AG10803 (cell line): ENCODE data around the gene P2RY8.

ENCODE experiments used
- DNase-seq: peaks from one replicate; pipeline ENCODE4 v3.0.0; 2010; ENCODE audit warnings: low read depth
- H3K4me3 ChIP-seq: 2 replicates; pipeline ENCODE4 v1.5.1; 2011; ENCODE audit warnings: mild to moderate bottlenecking, low read length, control low read depth
- CTCF ChIP-seq: conservative IDR thresholded peaks from 2 replicates; pipeline ENCODE4 v1.5.1; 2011; ENCODE audit warnings: mild to moderate bottlenecking, low read length, control low read depth, inconsistent platforms

Gene P2RY8

GRCh38 chrX:1443496-1444075, 93.4 kb downstream of the P2RY8 start:
- TF ChIP-seq CTCF: no peak
- H3K4me3 ChIP-seq: no peak overlapping the region
- DNase-seq: no peak

- DNase-seq: no peak
- no peak overlapping the region for H3K4me3 ChIP-seq
- TF ChIP-seq CTCF: no peak
Measured at GRCh38 chrX:1442724-1443367, 94.1 kb downstream of the P2RY8 start.

- no peak for DNase-seq
- H3K4me3 ChIP-seq: no peak overlapping the region
- TF ChIP-seq CTCF: no peak
Measured at GRCh38 chrX:1442016-1442665, 94.8 kb downstream of the P2RY8 start.

- TF ChIP-seq CTCF: no peak
- no peak overlapping the region for H3K4me3 ChIP-seq
- DNase-seq: no peak
Measured at GRCh38 chrX:1440506-1440905, 96.5 kb downstream of the P2RY8 start.

GRCh38 chrX:1435241-1435895, 101.6 kb downstream of the P2RY8 start:
- DNase-seq: no peak
- no peak overlapping the region for H3K4me3 ChIP-seq
- no peak for TF ChIP-seq CTCF

- TF ChIP-seq CTCF: no peak
- H3K4me3 ChIP-seq: no peak overlapping the region
- no peak for DNase-seq
Measured at GRCh38 chrX:1434871-1435240, 102.1 kb downstream of the P2RY8 start.
